ENCODE results near the gene CARD19.

DNA sequence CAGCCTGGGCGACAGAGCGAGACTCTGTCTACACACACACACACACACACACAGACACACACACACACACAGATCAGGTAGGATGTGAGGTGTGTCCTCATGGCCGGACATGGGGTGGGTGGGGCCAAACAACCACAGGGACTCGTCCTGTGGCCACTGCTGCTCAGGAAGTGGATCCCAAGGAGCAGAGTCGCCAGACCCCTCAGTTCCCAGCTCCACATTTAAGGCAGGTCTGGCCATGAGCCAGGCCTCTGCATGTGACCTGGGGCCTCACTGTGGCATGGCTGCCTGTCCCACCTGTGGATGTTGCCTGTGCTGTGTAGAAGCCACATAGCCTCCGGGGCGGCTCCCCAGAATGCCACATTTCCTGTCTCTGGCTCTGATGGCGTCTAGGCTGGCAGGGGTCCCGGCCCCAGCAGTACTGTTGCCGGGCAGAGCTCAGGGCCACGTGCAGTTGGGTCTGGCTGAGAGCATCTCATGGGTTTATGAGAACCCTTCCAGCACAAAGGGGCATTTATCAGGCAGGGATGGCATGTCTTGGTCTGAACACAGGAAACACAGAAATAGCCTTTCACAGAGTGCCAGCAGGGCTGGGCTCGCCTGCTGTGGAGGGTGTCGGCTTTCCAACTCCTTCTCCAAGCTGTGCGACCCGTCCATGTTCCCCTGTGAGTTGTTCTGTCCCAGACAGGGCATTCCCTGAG, 48.0 kb downstream of the CARD19 start:
- TF ChIP-seq, protein P1, sequence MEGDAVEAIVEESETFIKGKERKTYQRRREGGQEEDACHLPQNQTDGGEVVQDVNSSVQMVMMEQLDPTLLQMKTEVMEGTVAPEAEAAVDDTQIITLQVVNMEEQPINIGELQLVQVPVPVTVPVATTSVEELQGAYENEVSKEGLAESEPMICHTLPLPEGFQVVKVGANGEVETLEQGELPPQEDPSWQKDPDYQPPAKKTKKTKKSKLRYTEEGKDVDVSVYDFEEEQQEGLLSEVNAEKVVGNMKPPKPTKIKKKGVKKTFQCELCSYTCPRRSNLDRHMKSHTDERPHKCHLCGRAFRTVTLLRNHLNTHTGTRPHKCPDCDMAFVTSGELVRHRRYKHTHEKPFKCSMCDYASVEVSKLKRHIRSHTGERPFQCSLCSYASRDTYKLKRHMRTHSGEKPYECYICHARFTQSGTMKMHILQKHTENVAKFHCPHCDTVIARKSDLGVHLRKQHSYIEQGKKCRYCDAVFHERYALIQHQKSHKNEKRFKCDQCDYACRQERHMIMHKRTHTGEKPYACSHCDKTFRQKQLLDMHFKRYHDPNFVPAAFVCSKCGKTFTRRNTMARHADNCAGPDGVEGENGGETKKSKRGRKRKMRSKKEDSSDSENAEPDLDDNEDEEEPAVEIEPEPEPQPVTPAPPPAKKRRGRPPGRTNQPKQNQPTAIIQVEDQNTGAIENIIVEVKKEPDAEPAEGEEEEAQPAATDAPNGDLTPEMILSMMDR (IDR thresholded peaks at IDR 0.05) = no peak
- TF ChIP-seq POLR2A (IDR thresholded peaks at IDR 0.05) = no peak

All from Peyer's patch (tissue), 4 donors.